MM.1S (cell line): Measurements from ENCODE around the gene PIEZO1.

Experiments used
- EZH2phosphoT487 ChIP-seq: fragments of 300-600 bp; sonication (generic); IDR thresholded peaks from 2 replicates; pipeline ENCODE4 v1.6.1; 2018; ENCODE audit warnings: antibody characterized with exemption, low read length
- TF ChIP-seq, protein P1 (sequence below): fragments of 300-600 bp; sonication (generic); IDR thresholded peaks from 2 replicates; pipeline ENCODE4 v1.5.1; 2016; ENCODE audit warnings: antibody characterized with exemption, low read length, mixed read lengths

DNA sequence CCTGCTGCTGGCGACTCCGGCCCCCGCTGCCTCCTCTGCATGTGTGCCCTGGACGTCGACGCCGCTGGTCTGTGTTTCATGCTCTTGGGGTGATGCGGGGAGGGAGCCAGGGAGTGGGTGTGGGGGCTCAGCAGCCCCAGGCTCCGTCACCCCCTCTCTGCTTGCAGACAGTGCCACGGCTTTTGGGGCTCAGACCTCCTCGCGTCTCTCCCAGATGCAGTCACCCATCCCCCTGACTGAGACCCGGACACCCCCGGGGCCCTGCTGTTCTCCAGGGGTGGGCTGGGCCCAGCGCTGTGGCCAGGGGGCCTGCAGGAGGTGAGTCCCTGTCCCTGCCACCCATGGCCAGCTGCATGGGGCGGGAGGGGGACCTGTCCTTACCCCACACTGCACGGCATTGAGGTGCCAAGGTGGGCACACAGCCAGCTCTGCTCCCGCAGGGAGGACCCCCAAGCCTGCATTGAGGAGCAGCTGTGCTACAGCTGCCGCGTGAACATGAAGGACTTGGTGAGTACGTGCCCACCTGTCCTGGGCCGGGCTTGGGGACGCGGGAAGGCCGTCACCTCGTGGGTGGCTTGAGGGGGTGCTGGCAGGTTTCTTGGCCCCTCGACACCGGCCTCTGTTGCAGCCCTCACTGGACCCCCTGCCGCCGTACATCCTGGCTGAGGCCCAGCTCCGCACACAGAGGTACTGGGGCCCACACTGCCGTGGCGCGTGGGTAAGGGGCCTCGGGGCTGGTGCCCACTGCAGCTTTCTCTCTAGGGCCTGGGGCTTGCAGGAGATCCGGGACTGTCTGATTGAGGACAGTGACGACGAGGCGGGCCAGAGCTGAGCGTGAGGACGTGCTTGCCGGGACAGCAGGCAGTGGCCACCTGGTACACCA lies 70.4 kb downstream of the PIEZO1 start:
- TF ChIP-seq, protein P1, sequence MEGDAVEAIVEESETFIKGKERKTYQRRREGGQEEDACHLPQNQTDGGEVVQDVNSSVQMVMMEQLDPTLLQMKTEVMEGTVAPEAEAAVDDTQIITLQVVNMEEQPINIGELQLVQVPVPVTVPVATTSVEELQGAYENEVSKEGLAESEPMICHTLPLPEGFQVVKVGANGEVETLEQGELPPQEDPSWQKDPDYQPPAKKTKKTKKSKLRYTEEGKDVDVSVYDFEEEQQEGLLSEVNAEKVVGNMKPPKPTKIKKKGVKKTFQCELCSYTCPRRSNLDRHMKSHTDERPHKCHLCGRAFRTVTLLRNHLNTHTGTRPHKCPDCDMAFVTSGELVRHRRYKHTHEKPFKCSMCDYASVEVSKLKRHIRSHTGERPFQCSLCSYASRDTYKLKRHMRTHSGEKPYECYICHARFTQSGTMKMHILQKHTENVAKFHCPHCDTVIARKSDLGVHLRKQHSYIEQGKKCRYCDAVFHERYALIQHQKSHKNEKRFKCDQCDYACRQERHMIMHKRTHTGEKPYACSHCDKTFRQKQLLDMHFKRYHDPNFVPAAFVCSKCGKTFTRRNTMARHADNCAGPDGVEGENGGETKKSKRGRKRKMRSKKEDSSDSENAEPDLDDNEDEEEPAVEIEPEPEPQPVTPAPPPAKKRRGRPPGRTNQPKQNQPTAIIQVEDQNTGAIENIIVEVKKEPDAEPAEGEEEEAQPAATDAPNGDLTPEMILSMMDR: no peak
- no peak for TF ChIP-seq EZH2phosphoT487
